ENCODE results near the gene MPPE1. TPM values are rescaled to one million over a fixed set of nuclear protein-coding genes. Genes with fewer than 3 reads are reported as not detected.

The MPPE1 gene
- total RNA-seq, 2 donors from 2014 or later = 22.3 to 40.5 TPM

- H3K4me3 ChIP-seq = no peak overlapping the region
- no peak overlapping the region for H3K27ac ChIP-seq
- H3K9me3 ChIP-seq = peaks cover 6% of the 10 kb centered on the region
- ATAC-seq (ENCODE audit: insufficient number of reproducible peaks, low FRiP score, low read depth) (no peak), DNase-seq (ENCODE audit: low spot score) (no peak)
- H3K4me1 ChIP-seq (ENCODE audit: control insufficient read depth in 1 of 2, low read depth in 2 of 2) = peaks cover 0 to 2% of the 10 kb centered on the region in 2 donors
- no peak for TF ChIP-seq CTCF (IDR thresholded peaks at IDR 0.05)
- H3K27me3 ChIP-seq (replicated peaks; ENCODE audit: insufficient read depth) = no peaks in the 10 kb centered on the region
- no peaks in the 10 kb centered on the region for H3K36me3 ChIP-seq
Measured at GRCh38 chr18:11953113-11953512, 45.0 kb upstream of the MPPE1 start.

GRCh38 chr18:11951390-11951851, 43.3 kb upstream of the MPPE1 start:
- H3K27ac ChIP-seq = no peak overlapping the region
- DNase-seq (ENCODE audit: low spot score) (no peak), ATAC-seq (ENCODE audit: insufficient number of reproducible peaks, low FRiP score, low read depth) (no peak)
- no peak for TF ChIP-seq CTCF (IDR thresholded peaks at IDR 0.05)
- H3K27me3 ChIP-seq (replicated peaks; ENCODE audit: insufficient read depth) = no peaks in the 10 kb centered on the region
- no peaks in the 10 kb centered on the region for H3K9me3 ChIP-seq
- peaks cover 4 to 12% of the 10 kb centered on the region in 2 donors for H3K4me1 ChIP-seq (ENCODE audit: control insufficient read depth in 1 of 2, low read depth in 2 of 2)
- no peaks in the 10 kb centered on the region for H3K36me3 ChIP-seq
- H3K4me3 ChIP-seq = no peak overlapping the region

- TF ChIP-seq CTCF (IDR thresholded peaks at IDR 0.05) = no peak
- DNase-seq (ENCODE audit: low spot score) (no peak), ATAC-seq (ENCODE audit: insufficient number of reproducible peaks, low FRiP score, low read depth) (no peak)
- H3K4me3 ChIP-seq = no peak overlapping the region
- H3K27ac ChIP-seq = no peak overlapping the region
- no peaks in the 10 kb centered on the region for H3K36me3 ChIP-seq
- H3K27me3 ChIP-seq (replicated peaks; ENCODE audit: insufficient read depth) = no peaks in the 10 kb centered on the region
- H3K9me3 ChIP-seq = no peaks in the 10 kb centered on the region
- peaks cover 8 to 17% of the 10 kb centered on the region in 2 donors for H3K4me1 ChIP-seq (ENCODE audit: control insufficient read depth in 1 of 2, low read depth in 2 of 2)
Measured at GRCh38 chr18:11950824-11951223, 42.7 kb upstream of the MPPE1 start.

GRCh38 chr18:11948852-11949523, 40.9 kb upstream of the MPPE1 start:
- H3K9me3 ChIP-seq = no peaks in the 10 kb centered on the region
- peak overlapping the region in 1 of 2 donors; percentile 44 for H3K27ac ChIP-seq
- no peak for TF ChIP-seq CTCF (IDR thresholded peaks at IDR 0.05)
- H3K27me3 ChIP-seq (replicated peaks; ENCODE audit: insufficient read depth) = no peaks in the 10 kb centered on the region
- peaks cover 8 to 17% of the 10 kb centered on the region in 2 donors for H3K4me1 ChIP-seq (ENCODE audit: control insufficient read depth in 1 of 2, low read depth in 2 of 2)
- H3K36me3 ChIP-seq = no peaks in the 10 kb centered on the region
- no peak overlapping the region for H3K4me3 ChIP-seq
- ATAC-seq (ENCODE audit: insufficient number of reproducible peaks, low FRiP score, low read depth) (no peak), DNase-seq (ENCODE audit: low spot score) (no peak)

- Histone ChIP-seq H3K4me1 (ENCODE audit: control insufficient read depth in 1 of 2, low read depth in 2 of 2) (peaks cover 8 to 17% of the 10 kb centered on the region in 2 donors), H3K27me3 (replicated peaks; ENCODE audit: insufficient read depth) (no peaks in the 10 kb centered on the region), H3K27ac (peak overlapping the region; percentile 92 to 97), H3K9me3 (no peaks in the 10 kb centered on the region), H3K4me3 (peak overlapping the region; percentile 85), H3K36me3 (no peaks in the 10 kb centered on the region)
- DNase-seq (ENCODE audit: low spot score) = peak; percentile 80
- TF ChIP-seq CTCF (IDR thresholded peaks at IDR 0.05) = no peak
- peak; percentile 99 for ATAC-seq (ENCODE audit: insufficient number of reproducible peaks, low FRiP score, low read depth)
Measured at GRCh38 chr18:11947214-11948191, 39.4 kb upstream of the MPPE1 start.
